GM20000 (cell line): Measurements from ENCODE around the gene SMARCD3.

Source experiments
- DNase-seq: peaks from one replicate; pipeline ENCODE4 v3.0.0; 2012; ENCODE audit warnings: low spot score
- CTCF ChIP-seq: IDR thresholded peaks from 2 replicates; pipeline ENCODE4 v1.5.1; 2012; ENCODE audit warnings: mild to moderate bottlenecking, control low read depth; ENCODE audit errors: extremely low read depth, missing control alignments

Gene SMARCD3

GRCh38 chr7:151260471-151260870, 12.0 kb upstream of the SMARCD3 start:
- DNase-seq, result no peak
- no peak for TF ChIP-seq CTCF

GRCh38 chr7:151257990-151258389, 9.5 kb upstream of the SMARCD3 start:
- TF ChIP-seq CTCF, result no peak
- no peak for DNase-seq

GRCh38 chr7:151256410-151257045, 8.0 kb upstream of the SMARCD3 start:
- DNase-seq, result no peak
- no peak for TF ChIP-seq CTCF

GRCh38 chr7:151255390-151255789, 6.9 kb upstream of the SMARCD3 start:
- DNase-seq, result no peak
- TF ChIP-seq CTCF, result no peak

GRCh38 chr7:151254851-151255250, 6.4 kb upstream of the SMARCD3 start:
- TF ChIP-seq CTCF, result no peak
- DNase-seq, result no peak

GRCh38 chr7:151254316-151254715, 5.8 kb upstream of the SMARCD3 start:
- DNase-seq, result no peak

More at GRCh38 chr7:151254316-151254715, 5.8 kb upstream of the SMARCD3 start:
- TF ChIP-seq CTCF, result no peak
